GM13976 (cell line): ENCODE results near the gene CHAMP1.

Source experiments
- DNase-seq: peaks from one replicate; pipeline ENCODE4 v3.0.0; 2012; ENCODE audit warnings: low spot score
- CTCF ChIP-seq: IDR thresholded peaks from 2 replicates; pipeline ENCODE4 v1.5.1; 2012; ENCODE audit warnings: borderline replicate concordance, mild to moderate bottlenecking; ENCODE audit not compliant: insufficient read depth; ENCODE audit errors: extremely low read depth, missing control alignments, control extremely low read depth
- in situ Hi-C: fragments of 300-500 bp; cut with MboI; formaldehyde crosslinking; loops from one replicate; pipeline ENCODE4 v1.12.0; 2022; ENCODE audit warnings: low sequenced_read_pairs, mixed read lengths, inconsistent platforms; ENCODE audit not compliant: unreplicated experiment

CHAMP1 gene

GRCh38 chr13:114310956-114311355, 3.3 kb upstream of the CHAMP1 start:
- no peak for DNase-seq
- TF ChIP-seq CTCF: no peak
- in situ Hi-C loops: no loop called here

GRCh38 chr13:114311387-114311786, 2.9 kb upstream of the CHAMP1 start:
- TF ChIP-seq CTCF: no peak
- in situ Hi-C loops: no loop called here
- no peak for DNase-seq

- in situ Hi-C loops: no loop called here
- no peak for DNase-seq
- TF ChIP-seq CTCF: no peak
Observed at GRCh38 chr13:114311908-114312307, 2.4 kb upstream of the CHAMP1 start.

GRCh38 chr13:114313061-114313860, 1.0 kb upstream of the CHAMP1 start:
- in situ Hi-C loops: no loop called here

GRCh38 chr13:114315074-114315785, 927 bp downstream of the CHAMP1 start:
- in situ Hi-C loops: no loop called here
- DNase-seq: no peak
- no peak for TF ChIP-seq CTCF

More at GRCh38 chr13:114313061-114313860, 1.0 kb upstream of the CHAMP1 start:
- DNase-seq: peak; percentile 64
- no peak for TF ChIP-seq CTCF

- no peak for DNase-seq
- no peak for TF ChIP-seq CTCF
- in situ Hi-C loops: no loop called here
Observed at GRCh38 chr13:114318624-114319023, 4.3 kb downstream of the CHAMP1 start.
